Mesothelial cell of epicardium (in vitro differentiated cells): Measurements from ENCODE around the gene HID1. TPM values are rescaled to one million over a fixed set of nuclear protein-coding genes. Genes with fewer than 3 reads are reported as not detected.
A peak's percentile ranks its signal among the peaks of the same experiment; 100 is the strongest.

ENCODE experiments used
- DNase-seq, 2 experiments: peaks; one replicate each; pipeline ENCODE4 v3.0.0; 2021; ENCODE audit warnings: low spot score in 2 of 2; ENCODE audit not compliant: unreplicated experiment in 2 of 2
- H3K27ac Mint-ChIP-seq: 2 replicates; pipeline ENCODE4 v1.8.0; 2021; ENCODE audit warnings: mixed read lengths
- H3K27me3 Mint-ChIP-seq: 2 replicates; pipeline ENCODE4 v1.8.0; 2021; ENCODE audit warnings: low read depth, mixed read lengths
- H3K36me3 Mint-ChIP-seq: 2 replicates; pipeline ENCODE4 v1.8.0; 2021; ENCODE audit warnings: mixed read lengths
- H3K4me1 Mint-ChIP-seq: 2 replicates; pipeline ENCODE4 v1.8.0; 2021; ENCODE audit warnings: mixed read lengths
- H3K4me3 Mint-ChIP-seq: 2 replicates; pipeline ENCODE4 v1.8.0; 2021; ENCODE audit warnings: mild to moderate bottlenecking, moderate library complexity, mixed read lengths
- H3K9me3 Mint-ChIP-seq: 2 replicates; pipeline ENCODE4 v1.8.0; 2021; ENCODE audit warnings: mixed read lengths
- CTCF ChIP-seq: fragments of 200-600 bp; sonication (generic); IDR thresholded peaks from one replicate; pipeline ENCODE4 v1.5.0; 2021; ENCODE audit warnings: antibody characterized with exemption; ENCODE audit not compliant: unreplicated experiment
- total RNA-seq: library from RNA; stranded (reverse); gene quantifications from 3 replicates; pipeline ENCODE4 v1.2.1, GENCODE V29; 2021

The HID1 gene
- total RNA-seq, 1 donor from 2014 or later, result 50.7 TPM

- Mint-ChIP-seq H3K4me3 (no peak overlapping the region), H3K4me1 (peaks cover 36% of the 10 kb centered on the region), H3K27ac (peak overlapping the region; percentile 97), H3K27me3 (no peaks in the 10 kb centered on the region), H3K36me3 (peaks cover 4% of the 10 kb centered on the region), H3K9me3 (no peaks in the 10 kb centered on the region)
- DNase-seq, result no peak
- TF ChIP-seq CTCF, result no peak
Measured at GRCh38 chr17:74994440-74994839, 21.9 kb upstream of the HID1 start.

GRCh38 chr17:74992223-74992622 is 19.7 kb upstream of the HID1 start:
- DNase-seq, result no peak
- Mint-ChIP-seq H3K9me3 (no peaks in the 10 kb centered on the region), H3K4me3 (peak overlapping the region; percentile 1), H3K36me3 (peaks cover 4% of the 10 kb centered on the region), H3K4me1 (peaks cover 39% of the 10 kb centered on the region), H3K27me3 (no peaks in the 10 kb centered on the region), H3K27ac (peak overlapping the region; percentile 97)
- no peak for TF ChIP-seq CTCF

GRCh38 chr17:74990581-74991105 is 18.1 kb upstream of the HID1 start:
- Mint-ChIP-seq H3K9me3 (no peaks in the 10 kb centered on the region), H3K27ac (peak overlapping the region; percentile 97)
- TF ChIP-seq CTCF, result no peak

DNA sequence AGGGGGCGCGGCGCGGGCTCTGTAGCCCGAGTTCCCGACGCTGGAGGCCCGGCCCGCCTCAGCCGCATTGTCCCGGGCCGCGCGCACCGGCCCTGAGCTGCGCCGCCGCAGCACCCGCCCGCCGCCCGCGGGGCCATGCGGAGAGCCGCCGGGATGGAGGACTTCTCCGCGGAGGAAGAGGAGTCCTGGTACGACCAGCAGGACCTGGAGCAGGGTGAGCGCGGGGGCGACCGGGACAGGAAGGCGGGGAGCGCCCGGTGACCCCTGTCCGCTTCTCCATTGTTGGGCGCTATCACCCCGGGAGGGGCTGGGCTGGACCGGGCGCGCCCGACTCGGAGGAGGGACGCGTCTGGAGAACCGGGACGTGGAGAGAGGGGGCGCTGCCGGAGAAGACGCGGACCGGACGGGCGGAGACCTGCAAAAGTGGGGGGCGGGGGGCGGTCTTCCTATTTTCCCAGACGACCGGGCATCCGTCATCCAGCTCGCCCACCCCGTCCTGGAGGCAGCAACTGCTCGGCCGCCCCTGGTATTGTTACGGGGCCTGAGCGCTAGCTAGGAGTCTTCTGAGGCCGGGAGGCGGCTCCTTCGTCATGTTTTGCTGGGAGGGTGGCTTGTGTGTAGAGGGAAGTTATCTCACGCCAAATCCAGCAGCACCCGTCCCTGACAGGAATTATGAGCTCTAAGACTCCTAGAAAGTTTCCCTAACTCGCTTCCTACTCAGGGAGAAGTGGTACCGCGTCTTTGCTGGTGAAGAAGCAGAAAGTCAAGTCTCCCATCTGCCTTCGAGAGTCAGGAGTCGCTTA is 15.6 kb upstream of the HID1 start:
- no peaks in the 10 kb centered on the region for H3K9me3 Mint-ChIP-seq
- no peaks in the 10 kb centered on the region for H3K36me3 Mint-ChIP-seq
- no peak for TF ChIP-seq CTCF
- peak overlapping the region; percentile 85 for H3K4me3 Mint-ChIP-seq
- H3K27ac Mint-ChIP-seq, result peak overlapping the region; percentile 94
- peak; percentile 69 to 76 for DNase-seq
- no peaks in the 10 kb centered on the region for H3K27me3 Mint-ChIP-seq
- peaks cover 31% of the 10 kb centered on the region for H3K4me1 Mint-ChIP-seq

More at GRCh38 chr17:74990581-74991105, 18.1 kb upstream of the HID1 start:
- peaks cover 42% of the 10 kb centered on the region for H3K4me1 Mint-ChIP-seq
- no peaks in the 10 kb centered on the region for H3K27me3 Mint-ChIP-seq
- no peak overlapping the region for H3K4me3 Mint-ChIP-seq
- peaks cover 2% of the 10 kb centered on the region for H3K36me3 Mint-ChIP-seq
- no peak for DNase-seq

DNA sequence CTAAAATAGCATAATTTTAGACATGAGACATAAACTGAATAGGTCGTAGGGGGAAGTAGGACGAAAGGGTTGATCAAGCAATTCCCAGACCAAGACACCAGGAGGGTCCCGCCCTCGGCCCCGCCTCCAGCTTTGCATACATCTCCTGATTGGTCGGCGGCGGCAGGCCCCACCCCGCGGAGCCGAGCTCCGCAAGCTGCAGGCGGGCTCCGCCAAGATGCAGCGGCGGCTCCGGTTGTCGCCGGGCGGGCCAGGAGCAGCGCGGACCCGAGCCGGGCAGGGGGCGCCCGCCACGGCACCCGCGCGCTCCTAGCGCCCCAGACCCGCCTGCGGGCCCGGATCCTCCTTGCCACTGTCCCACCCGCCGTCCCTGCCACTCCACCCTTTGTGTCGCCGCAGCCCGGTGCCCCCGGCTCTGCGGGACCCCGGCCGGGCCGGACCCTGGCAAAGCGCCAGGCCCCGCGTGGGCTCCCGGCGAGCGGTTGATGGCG is 14.9 kb upstream of the HID1 start, which contains the start of gene CDR2L:
Gene CDR2L (plus strand): TSS at position 215 of the 491 bp plus-strand sequence. CDS start 412 bp downstream, outside the sequence.
- H3K27me3 Mint-ChIP-seq, result no peaks in the 10 kb centered on the region
- peak within 1 kb of the TSS; percentile 94 for H3K27ac Mint-ChIP-seq
- H3K4me3 Mint-ChIP-seq, result peak within 1 kb of the TSS; percentile 85
- peak; percentile 96 to 98 for DNase-seq
- peaks cover 24% of the 10 kb centered on the region for H3K4me1 Mint-ChIP-seq
- TF ChIP-seq CTCF, result no peak
- no peaks in the 10 kb centered on the region for H3K9me3 Mint-ChIP-seq
- H3K36me3 Mint-ChIP-seq, result no peaks in the 10 kb centered on the region
